GM12892 (cell line): Measurements from ENCODE around the gene ZNF429. TPM values are rescaled to one million over a fixed set of nuclear protein-coding genes. Genes with fewer than 3 reads are reported as not detected.
"Not testable (repeated sequence)": the region's sequence is repeated elsewhere in the genome, so short reads cannot be mapped to it uniquely, and the experiment has no call there.

ENCODE experiments used
- DNase-seq: peaks from one replicate; pipeline ENCODE4 v3.0.0; 2011; ENCODE audit not compliant: insufficient read length
- FAIRE-seq: peaks from 2 replicates; lab custom pipeline; 2011; peaks lifted over from hg19 to GRCh38; lab: Jason Lieb, UNC
- POLR2A ChIP-seq: IDR thresholded peaks from 2 replicates; pipeline ENCODE4 v1.6.1; 2011; ENCODE audit warnings: low read depth, low read length, control low read depth
- POLR2AphosphoS5 ChIP-seq: IDR thresholded peaks from 2 replicates; pipeline ENCODE4 v1.6.1; 2011; ENCODE audit warnings: low read depth, low read length, control low read depth
- TAF1 ChIP-seq: IDR thresholded peaks from 2 replicates; pipeline ENCODE4 v1.6.1; 2011; ENCODE audit warnings: low read depth, mild to moderate bottlenecking, control low read depth, low read length, borderline replicate concordance
- polyA plus RNA-seq: library from polyadenylated mRNA; unstranded; fragments of >200 nt; gene quantifications from one replicate; pipeline ENCODE4 v1.2.1, GENCODE V29; 2012; ENCODE audit warnings: missing spikeins, inconsistent platforms; ENCODE audit not compliant: missing spikeins

ZNF429 gene
- polyA plus RNA-seq = 6.2 TPM

- TF ChIP-seq POLR2A (peak; percentile 88), TAF1 (peak; percentile 76; the same call in 1 of the 2 replicates), POLR2AphosphoS5 (peak; percentile 73)
- peak; percentile 66 for DNase-seq
- FAIRE-seq = peak; percentile 97
Measured at GRCh38 chr19:21505459-21506451, at the start of gene ZNF429. Gene ZNF429, plus strand, starts transcription at chr19:21505602. Its CDS starts 170 bp downstream, at chr19:21505772.

GRCh38 chr19:21460686-21461085 is 44.7 kb upstream of the ZNF429 start:
- DNase-seq (no peak), FAIRE-seq (no peak)
- TF ChIP-seq TAF1 (no peak), POLR2AphosphoS5 (no peak), POLR2A (no peak)

GRCh38 chr19:21462540-21462939 is 42.9 kb upstream of the ZNF429 start:
- DNase-seq (no peak), FAIRE-seq (no peak)

GRCh38 chr19:21463449-21464105 is 41.8 kb upstream of the ZNF429 start:
- no peak for TF ChIP-seq TAF1
- TF ChIP-seq POLR2AphosphoS5 = no peak
- no peak for TF ChIP-seq POLR2A
- FAIRE-seq = no peak
- no peak for DNase-seq

More at GRCh38 chr19:21462540-21462939, 42.9 kb upstream of the ZNF429 start:
- TF ChIP-seq TAF1 (no peak), POLR2A (no peak), POLR2AphosphoS5 (no peak)

GRCh38 chr19:21466627-21467026 is 38.8 kb upstream of the ZNF429 start:
- no peak for DNase-seq
- TF ChIP-seq POLR2AphosphoS5 (no peak), TAF1 (no peak)
- FAIRE-seq = no peak

GRCh38 chr19:21468791-21469190 is 36.6 kb upstream of the ZNF429 start:
- no peak for TF ChIP-seq POLR2AphosphoS5
- TF ChIP-seq TAF1 = no peak
- no peak for TF ChIP-seq POLR2A
- FAIRE-seq = no peak
- DNase-seq = no peak

GRCh38 chr19:21472507-21472906 is 32.9 kb upstream of the ZNF429 start:
- DNase-seq = no peak
- no peak for TF ChIP-seq TAF1
- no peak for TF ChIP-seq POLR2AphosphoS5
- TF ChIP-seq POLR2A = no peak
- FAIRE-seq = no peak

GRCh38 chr19:21474671-21475181 is 30.7 kb upstream of the ZNF429 start:
- no peak for TF ChIP-seq POLR2AphosphoS5
- no peak for TF ChIP-seq POLR2A
- no peak for TF ChIP-seq TAF1
- FAIRE-seq = no peak
- DNase-seq = no peak

- FAIRE-seq, DNase-seq: not testable (repeated sequence)
Measured at GRCh38 chr19:21482361-21482760, 23.0 kb upstream of the ZNF429 start.

GRCh38 chr19:21482863-21483276 is 22.5 kb upstream of the ZNF429 start:
- TF ChIP-seq TAF1 (no peak), POLR2AphosphoS5 (no peak), POLR2A (no peak)
- FAIRE-seq (no peak), DNase-seq (no peak)

GRCh38 chr19:21483589-21484170 is 21.7 kb upstream of the ZNF429 start:
- no peak for TF ChIP-seq POLR2AphosphoS5
- no peak for TF ChIP-seq TAF1
- no peak for TF ChIP-seq POLR2A
- DNase-seq = no peak
- no peak for FAIRE-seq

- no peak for DNase-seq
- FAIRE-seq = no peak
- TF ChIP-seq POLR2A = no peak
- TF ChIP-seq TAF1 = no peak
- no peak for TF ChIP-seq POLR2AphosphoS5
Measured at GRCh38 chr19:21484631-21485030, 20.8 kb upstream of the ZNF429 start.
